Stimulated activated CD4-positive, alpha-beta T cell treated with anti-CD3 and anti-CD28 coated beads, Interleukin-4, amount 100 ng/mL, for 48 hours (primary cell): ENCODE results near the gene OR2A5.
"Not testable (repeated sequence)": the region's sequence is repeated elsewhere in the genome, so short reads cannot be mapped to it uniquely, and the experiment has no call there.

Experiments
- DNase-seq, 2 donors: peaks; one replicate each; pipeline ENCODE4 v3.0.0-alpha.2; 2020; ENCODE audit warnings: low read depth in 2 of 2

Gene OR2A5

DNA sequence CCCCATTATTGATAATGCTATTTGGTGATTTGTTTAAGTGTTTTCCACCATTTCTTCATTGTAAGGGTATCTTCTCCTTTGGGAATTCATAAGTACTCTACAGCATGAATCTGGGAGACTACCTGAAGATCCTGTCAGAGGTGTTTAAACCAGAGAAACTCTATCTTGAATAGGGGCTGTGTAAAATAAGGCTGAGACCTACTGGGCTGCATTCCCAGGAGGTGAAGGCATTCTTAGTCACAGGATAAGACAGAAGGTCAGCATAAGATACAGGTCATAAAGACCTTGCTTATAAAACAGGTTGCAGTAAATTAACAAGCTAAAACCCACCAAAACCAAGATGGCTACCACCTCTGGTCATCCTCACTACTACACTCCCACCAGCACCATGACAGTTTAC, 13.4 kb upstream of the OR2A5 start:
- no peak for DNase-seq

DNA sequence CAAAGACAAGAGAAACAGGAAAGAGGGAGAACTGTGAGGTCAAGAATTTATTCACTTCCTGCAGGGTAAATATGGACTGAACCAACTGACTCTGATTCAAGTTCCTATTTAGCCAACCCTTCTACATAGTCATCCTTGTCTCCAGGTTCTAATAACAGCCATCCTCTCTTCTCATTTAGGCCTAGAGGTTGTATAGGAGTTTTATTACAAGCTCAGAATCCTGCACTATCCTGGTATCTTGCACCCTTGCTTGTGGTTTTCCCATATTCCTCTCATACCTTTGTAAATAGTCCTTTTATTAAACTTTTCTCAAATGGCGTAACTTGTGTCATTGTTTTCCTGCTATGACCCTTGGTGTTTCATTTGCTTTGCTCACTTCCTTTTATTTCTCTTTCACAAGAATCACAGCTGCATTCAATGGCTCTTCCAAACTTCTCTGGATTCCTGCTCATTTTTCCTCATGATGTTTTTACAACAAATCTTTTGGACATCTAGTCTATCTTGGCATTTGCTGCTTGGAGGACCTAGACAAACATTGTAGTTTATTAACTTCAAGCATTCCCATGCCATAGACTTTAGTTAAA, 12.4 kb upstream of the OR2A5 start:
- no peak for DNase-seq

DNA sequence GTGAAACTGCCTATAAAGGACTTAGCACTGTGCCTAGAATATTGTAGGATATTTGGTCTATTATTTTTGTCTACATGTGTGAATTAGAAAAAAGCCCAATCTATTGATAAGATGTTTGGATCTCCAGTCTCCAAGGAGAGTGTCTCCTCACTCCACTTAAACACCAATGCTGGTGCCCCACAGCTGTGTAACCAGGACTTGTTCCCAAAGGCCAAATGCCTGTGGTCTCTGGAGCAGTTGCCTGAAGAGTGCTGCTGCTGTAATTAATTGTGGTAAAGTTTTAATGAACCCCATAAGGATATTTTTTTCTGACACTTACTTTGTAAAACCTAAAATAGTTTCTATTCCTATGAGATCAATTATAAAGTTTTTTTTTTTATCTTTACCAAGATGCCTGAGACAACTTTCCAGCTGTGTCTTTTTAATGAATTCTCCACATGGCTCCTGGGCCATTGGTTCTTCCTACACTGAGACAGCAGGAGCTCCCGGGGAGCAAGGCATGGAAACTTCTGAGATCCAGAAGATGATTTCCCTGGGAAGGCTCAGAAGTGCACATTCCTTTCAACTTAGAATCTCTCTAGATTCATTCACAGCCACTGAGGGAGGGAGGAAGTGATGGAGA, 11.2 kb upstream of the OR2A5 start:
- no peak for DNase-seq

DNA sequence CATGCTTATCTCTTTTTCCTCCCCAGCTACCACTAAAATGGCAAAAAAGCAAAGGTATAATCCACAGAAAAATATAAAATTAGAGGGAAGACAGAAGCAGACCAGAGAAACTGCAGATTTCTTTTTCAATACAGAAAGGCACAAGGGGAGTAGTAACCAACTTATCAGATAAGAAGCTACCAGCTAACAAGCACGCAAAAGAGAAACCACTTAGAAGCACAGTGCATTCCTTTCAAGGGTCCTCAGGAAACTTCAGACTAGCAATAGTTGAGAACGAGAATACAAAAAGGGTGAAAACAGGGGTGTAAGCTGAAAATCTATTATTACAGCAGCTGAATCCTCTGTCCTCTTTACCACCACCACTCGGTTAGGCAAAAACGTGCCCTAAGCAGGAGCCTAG, 9.9 kb upstream of the OR2A5 start:
- no peak for DNase-seq

DNA sequence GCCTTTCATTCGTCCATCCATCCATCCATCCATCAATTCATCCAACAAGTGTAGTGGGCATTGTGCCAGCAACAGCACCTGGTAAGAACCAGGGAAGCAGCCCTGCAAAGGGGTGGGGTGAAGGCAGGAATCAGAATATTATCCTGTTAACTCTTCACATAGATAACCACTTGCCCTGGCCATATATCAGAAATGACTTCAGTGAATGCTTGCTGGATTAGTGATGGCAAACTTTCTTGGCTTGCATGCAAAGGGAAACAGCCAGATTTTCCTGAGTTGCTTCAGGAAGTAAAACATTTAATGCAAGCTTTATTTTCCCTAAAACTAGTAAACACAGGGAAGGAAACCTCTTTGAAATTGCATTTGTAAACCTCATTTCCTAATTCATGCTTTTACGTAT, 743 bp downstream of the OR2A5 start:
- DNase-seq = no peak

DNA sequence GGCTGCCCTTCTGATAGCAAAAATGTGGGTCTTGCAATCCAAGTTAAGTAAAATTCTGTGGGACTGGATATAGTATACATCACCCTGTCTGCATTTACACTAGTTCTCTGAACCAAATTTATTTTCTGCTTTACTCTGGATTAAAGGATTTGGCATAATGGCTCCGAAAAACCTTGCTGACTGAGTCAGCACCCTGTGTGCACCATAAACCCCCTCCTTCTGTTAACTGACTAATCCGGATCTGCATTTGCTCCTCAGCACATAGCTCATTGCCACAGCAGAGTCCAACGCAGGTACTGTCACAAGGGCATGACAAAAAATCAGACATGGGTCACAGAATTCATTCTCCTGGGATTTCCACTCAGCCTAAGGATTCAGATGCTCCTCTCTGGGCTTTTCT, 1.3 kb downstream of the OR2A5 start:
- no peak for DNase-seq

DNA sequence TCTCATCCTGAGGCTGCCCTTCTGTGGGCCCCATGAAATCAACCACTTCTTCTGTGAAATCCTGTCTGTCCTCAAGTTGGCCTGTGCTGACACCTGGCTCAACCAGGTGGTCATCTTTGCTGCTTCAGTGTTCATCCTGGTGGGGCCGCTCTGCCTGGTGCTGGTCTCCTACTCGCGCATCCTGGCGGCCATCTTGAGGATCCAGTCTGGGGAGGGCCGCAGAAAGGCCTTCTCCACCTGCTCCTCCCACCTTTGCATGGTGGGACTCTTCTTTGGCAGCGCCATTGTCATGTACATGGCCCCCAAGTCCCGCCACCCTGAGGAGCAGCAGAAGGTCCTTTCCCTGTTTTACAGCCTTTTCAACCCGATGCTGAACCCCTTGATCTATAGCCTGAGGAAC, 2.1 kb downstream of the OR2A5 start:
- not testable (repeated sequence) for DNase-seq

DNA sequence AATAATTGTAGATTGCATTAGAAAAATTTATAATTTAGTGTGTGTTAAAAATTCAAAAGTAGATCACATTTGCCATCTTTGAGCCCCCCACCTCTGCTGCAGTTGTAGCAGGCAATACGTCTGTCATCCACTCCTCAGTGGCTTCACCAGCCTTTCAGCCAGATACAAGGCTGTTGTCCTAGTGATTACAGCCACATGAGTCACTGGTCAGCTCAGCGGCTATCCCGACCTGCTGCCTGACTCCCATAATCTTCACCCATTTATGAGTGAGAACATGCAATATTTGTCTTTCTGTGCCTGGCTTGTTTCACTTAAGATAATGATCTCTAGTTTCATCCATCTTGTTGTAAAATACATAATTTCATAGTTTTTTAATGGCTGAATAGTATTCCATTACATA, 9.2 kb downstream of the OR2A5 start:
- no peak for DNase-seq

DNA sequence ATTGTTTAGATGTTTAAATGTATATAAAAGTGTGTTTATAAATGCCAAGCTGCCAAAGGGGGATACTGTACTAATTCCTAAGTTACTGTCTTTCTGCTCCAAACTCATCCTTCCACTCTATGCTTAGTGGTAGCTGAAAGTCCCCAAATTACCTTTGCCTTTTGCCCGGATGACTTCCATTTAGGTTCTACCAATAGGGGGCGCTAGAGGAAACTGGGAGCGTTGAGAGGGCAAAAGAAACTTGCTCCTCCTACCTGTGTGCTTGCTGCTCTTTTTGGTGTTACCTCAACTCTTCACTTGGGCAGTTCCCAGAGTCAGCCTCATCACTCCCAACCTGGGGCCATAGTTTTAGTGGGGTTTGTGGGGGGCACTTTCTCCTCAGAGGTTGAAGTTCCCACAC, 15.0 kb downstream of the OR2A5 start:
- no peak for DNase-seq

DNA sequence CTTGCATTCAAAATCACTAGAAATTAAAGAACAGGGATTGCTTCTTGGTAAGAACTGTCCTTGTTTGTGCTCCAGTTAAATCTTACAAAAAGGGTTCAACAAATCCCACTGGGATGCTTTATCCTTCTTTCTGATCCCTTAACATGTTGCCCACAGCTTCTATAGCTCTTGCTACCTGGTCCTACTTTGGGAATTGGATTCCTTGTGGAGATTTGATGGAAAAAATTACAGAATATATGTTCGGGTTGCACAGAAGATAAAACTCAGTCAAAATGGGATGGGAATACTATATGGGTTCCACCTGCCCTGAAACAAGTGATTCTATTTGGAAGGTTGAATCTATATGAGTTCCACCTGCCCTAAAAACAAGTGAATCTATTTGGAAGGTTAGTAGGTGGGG, 20.8 kb downstream of the OR2A5 start, which contains the start of gene OR2A25:
OR2A25 (plus strand) TSS at position 301 of the 400 bp plus-strand sequence. CDS start 4,409 bp downstream, outside the sequence.
- no peak for DNase-seq

DNA sequence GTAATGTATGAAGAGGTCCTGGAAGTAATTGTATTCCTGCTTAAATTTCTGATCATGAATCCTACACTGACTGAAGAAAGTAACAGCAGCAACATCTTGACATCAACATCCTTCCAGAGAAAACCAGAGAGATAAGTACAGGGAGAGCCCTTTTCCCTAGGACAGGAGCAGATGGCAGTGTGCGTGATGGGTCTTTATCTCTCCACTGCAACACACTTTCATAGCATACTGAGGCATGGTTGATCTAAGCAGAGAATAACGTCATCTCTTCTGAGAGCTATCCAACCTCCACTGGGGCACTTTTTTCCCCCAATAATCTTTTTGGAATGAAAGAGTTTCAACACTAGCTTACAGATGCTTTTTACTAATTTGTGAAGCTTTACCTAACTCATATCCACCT, 21.2 kb downstream of the OR2A5 start:
- DNase-seq = no peak

DNA sequence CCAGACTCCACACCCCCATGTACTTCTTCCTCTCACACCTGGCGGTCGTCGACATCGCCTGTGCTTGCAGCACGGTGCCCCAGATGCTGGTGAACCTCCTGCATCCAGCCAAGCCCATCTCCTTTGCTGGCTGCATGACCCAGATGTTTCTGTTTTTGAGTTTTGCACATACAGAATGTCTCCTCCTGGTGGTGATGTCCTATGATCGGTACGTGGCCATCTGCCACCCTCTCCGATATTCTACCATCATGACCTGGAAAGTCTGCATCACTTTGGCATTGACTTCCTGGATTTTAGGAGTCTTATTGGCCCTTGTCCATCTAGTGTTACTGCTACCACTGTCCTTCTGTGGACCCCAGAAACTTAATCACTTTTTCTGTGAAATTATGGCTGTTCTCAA, 25.6 kb downstream of the OR2A5 start:
- no peak for DNase-seq

DNA sequence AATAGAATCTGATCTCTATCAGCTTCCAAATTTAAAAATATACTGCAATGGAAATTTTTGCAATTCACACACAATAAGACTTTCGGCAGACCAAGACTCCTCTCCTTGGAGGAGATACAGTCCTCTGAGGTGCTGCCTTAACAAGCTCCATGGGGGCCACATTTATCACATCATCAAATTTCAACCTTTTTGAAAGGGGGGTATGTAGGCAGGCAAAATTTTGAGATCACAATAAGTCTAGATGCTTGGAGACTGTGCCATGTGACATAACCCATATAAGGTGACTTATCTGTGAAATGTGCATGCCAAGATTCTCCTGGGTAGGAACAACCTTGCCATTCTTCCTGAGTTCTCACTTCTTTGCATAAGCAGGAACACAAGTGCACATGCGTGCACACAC, 37.2 kb downstream of the OR2A5 start, which contains the start of gene OR2A12:
OR2A12 (plus strand) TSS at position 301 of the 400 bp plus-strand sequence. CDS start 8,830 bp downstream, outside the sequence.
- DNase-seq = no peak

DNA sequence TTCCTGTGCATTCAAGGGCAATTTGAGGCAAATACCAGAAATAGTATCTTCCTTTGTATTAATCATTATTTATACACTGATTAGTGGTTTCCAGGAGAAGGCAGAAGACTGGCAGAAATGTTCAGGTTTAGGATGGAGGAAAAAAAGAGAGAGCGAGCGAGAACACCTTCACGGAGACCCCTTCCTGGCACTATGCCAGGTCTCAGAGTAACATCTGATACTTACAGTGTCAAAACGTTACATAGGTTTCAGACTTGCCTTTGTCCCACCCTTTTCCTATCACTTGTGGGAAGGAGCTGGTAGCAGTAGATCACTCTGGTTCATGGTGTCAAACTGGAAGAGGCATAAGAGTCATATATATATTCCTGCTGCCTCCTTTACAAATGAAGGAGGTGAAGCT, 38.0 kb downstream of the OR2A5 start:
- no peak for DNase-seq

DNA sequence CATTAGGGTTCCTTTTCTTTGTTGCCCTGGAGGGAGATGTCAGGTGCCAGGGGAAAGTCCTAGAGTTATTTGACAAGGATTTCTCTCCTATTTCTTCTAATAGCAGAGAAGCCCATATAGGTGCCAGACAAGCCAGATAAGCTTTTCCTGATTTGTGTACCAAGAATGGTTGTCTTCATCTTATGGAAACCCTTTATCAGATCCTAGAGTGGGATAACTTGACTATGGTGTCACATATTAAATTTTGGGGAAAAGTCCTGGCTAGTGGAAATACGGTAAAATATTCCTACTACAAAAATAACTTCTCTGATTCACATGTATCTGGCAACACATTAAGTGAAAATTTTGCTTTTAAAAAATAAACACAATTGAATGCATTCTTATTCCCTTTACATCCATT, 38.5 kb downstream of the OR2A5 start:
- DNase-seq = no peak

DNA sequence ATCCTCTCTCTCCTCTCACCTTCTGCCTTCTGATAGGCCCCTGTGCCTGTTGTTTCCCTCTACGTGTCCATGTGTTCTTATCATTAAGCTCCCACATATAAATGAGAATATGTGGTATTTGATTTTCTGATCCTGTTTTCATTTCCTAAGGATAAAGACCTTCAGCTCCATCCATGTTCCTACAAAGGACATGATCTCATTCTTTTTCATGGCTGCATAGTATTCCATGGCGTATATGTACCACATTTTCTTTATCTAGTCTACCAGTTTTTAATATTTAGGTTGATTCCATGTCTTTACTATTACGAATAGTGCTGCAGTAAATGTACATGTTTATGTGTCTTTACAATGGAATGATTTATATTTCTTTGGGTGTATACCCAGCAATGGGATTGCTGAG, 41.9 kb downstream of the OR2A5 start:
- no peak for DNase-seq

DNA sequence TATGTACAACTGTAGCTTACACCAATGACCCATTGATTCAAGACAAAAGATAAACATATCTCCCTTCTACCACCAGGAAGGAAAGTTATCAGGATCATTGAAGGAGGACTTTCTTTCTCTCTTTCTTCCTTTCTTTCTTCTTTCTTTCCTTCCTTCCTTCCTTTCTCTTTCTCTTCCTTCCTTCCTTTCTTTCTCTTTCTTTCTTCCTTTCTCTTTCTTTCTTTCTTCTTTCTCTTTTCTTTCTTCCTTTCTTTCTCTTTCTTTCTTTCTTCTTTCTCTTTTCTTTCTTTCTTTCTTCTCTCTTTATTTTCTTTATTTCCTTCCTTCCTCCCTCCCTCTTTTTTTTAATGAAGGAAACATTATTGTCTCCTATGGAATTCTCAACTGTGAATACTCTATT, 50.0 kb downstream of the OR2A5 start:
- DNase-seq = no peak

DNA sequence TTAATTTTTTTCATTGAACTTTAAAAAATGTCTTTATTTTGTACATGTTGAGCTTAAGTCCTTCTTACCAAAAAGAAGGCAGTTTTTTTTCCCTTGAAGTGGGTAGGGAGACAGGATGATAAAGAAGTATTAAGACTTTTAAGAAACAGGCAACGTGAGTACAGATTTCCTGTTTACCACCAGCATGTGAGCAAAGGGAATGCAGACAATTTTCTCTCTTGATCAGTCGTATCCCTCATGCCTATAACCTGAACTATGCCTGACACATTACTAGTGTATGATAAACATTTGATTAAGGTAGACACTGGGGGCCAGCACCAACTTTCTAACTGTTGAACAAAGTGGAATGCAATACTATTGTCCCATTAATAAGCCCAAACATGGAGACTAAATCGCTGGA, 51.9 kb downstream of the OR2A5 start:
- DNase-seq = no peak

DNA sequence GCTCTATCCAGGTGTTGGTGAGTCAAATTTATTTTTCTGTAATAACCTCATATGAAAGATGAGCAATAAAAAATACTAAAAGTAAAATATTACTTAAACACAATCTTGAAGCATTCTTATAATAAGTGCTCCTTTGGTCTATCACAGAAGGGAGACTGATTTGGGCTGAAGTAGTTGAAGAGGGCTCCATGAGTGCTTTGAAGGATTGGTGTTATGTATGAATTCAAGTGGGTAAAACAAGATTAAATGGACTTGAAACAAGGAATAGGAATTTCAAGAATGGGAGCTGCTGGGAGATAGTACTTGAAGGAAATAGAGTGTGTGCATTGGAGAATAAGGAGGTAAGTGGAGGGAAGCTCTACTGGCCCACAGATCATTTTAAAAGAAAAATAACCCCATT, 53.3 kb downstream of the OR2A5 start:
- DNase-seq = no peak

DNA sequence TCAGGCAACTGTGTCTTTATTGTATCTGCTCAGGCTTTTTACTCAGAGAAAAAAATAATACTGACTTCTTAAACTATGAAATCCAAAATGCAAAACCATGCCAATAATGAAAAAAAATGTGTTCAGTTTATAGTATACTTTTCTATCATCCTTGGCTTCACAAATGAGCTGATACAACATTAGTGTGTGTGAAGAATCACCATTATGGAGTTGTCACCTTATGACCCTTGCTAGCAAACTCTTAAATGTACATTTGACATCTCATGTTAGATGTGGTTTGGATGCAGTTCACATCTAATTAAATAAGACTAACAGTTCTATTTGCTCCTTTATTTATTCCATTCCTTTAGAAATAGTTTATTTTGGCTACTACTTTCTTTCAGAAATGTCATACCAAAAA, 56.5 kb downstream of the OR2A5 start:
- DNase-seq = no peak
